A673 (cell line): ENCODE results near the gene SREBF1. TPM values are rescaled to one million over a fixed set of nuclear protein-coding genes. Genes with fewer than 3 reads are reported as not detected.

Experiments used
- BruUV-seq: library from RNA; stranded (reverse); fragments of 400-500 nt; replicated peaks from 2 replicates; lab custom pipeline; 2021; lab: Mats Ljungman, UMichigan
- CTCF ChIA-PET: fragments of 300-600 bp; sonication (Branson Sonifier 250); formaldehyde crosslinking; loops from one replicate; lab custom pipeline; 2022; ENCODE audit warnings: antibody characterized with exemption; lab: Charles Lee
- POLR2A ChIA-PET: fragments of 300-600 bp; sonication (Branson Sonifier 250); formaldehyde crosslinking; loops from one replicate; lab custom pipeline; 2022; ENCODE audit warnings: antibody characterized with exemption; ENCODE audit not compliant: low non-redundant PET; lab: Charles Lee
- DNase-seq: peaks from one replicate; pipeline ENCODE4 v3.0.0-alpha.2; 2015; ENCODE audit warnings: low spot score
- H3K27ac ChIP-seq: fragments of 200-600 bp; sonication (generic); 2 replicates; pipeline ENCODE4 v1.5.1; 2016; ENCODE audit warnings: mixed run types, low read depth, mild to moderate bottlenecking, mixed read lengths, antibody characterized with exemption, low read length; ENCODE audit not compliant: poor library complexity, severe bottlenecking
- H3K27me3 ChIP-seq: fragments of 200-600 bp; sonication (generic); replicated peaks from 2 replicates; pipeline ENCODE4 v1.6.1; 2017; ENCODE audit warnings: mixed run types, low read depth, mild to moderate bottlenecking, mixed read lengths, antibody characterized with exemption, low read length; ENCODE audit not compliant: insufficient read depth, poor library complexity
- H3K36me3 ChIP-seq: fragments of 200-600 bp; sonication (generic); 2 replicates; pipeline ENCODE4 v1.6.1; 2016; ENCODE audit warnings: mixed run types, mild to moderate bottlenecking, mixed read lengths, antibody characterized with exemption, low read length; ENCODE audit not compliant: insufficient read depth, poor library complexity, severe bottlenecking
- H3K4me1 ChIP-seq: fragments of 200-600 bp; sonication (generic); 2 replicates; pipeline ENCODE4 v1.6.1; 2017; ENCODE audit warnings: mixed run types, mild to moderate bottlenecking, mixed read lengths, antibody characterized with exemption, low read length; ENCODE audit not compliant: insufficient read depth, poor library complexity, severe bottlenecking
- H3K4me3 ChIP-seq: fragments of 200-600 bp; sonication (generic); 2 replicates; pipeline ENCODE4 v1.5.1; 2016; ENCODE audit warnings: low read depth, mixed run types, mild to moderate bottlenecking, mixed read lengths, low read length; ENCODE audit not compliant: poor library complexity, severe bottlenecking
- H3K9me3 ChIP-seq: fragments of 200-600 bp; sonication (generic); 2 replicates; pipeline ENCODE4 v1.6.1; 2016; ENCODE audit warnings: mixed run types, low read depth, mild to moderate bottlenecking, mixed read lengths, antibody characterized with exemption, low read length; ENCODE audit not compliant: poor library complexity, severe bottlenecking
- CTCF ChIP-seq: fragments of 300-800, 200-600 bp; sonication (generic); conservative IDR thresholded peaks from 2 replicates; pipeline ENCODE4 v1.5.1; 2017; ENCODE audit warnings: low read depth, mild to moderate bottlenecking, antibody characterized with exemption, low read length, moderate library complexity, mixed read lengths
- EZH2 ChIP-seq: fragments of 200-600 bp; sonication (generic); IDR thresholded peaks from 2 replicates; pipeline ENCODE4 v1.6.1; 2017; ENCODE audit warnings: borderline replicate concordance, low read depth, mild to moderate bottlenecking, mixed read lengths, antibody characterized with exemption, low read length; ENCODE audit not compliant: poor library complexity, severe bottlenecking
- intact Hi-C: fragments of 100-400 bp; cut with micrococcal nuclease; formaldehyde crosslinking; loops from one replicate; pipeline ENCODE4 v1.10.0; 2022; ENCODE audit not compliant: unreplicated experiment
- total RNA-seq: library from RNA; stranded (reverse); gene quantifications from 2 replicates; pipeline ENCODE4 v1.2.3, GENCODE V29; 2021

SREBF1 gene
- total RNA-seq, 1 experiment from 2014 or later = 240 TPM

DNA sequence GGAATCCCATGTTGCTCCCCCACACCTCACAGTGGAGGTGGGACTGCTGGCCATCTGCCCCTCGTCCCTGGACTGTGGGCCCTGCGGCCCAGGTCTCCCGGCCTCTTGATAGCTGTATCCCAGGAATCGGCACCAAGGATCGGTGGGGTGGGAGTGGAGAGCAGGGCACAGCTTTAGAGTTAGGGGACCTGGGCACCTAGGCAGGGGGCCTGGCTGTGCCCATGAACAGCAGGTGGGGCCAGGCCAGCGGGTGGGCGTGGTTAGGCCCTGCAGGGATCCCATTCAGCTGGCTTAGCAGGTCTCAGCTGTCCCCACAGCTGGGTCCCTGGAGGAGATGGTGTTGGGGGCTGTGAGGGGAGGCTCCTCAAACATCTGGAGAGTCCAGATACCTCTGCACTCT lies 49.2 kb downstream of the SREBF1 start:
- no peak for DNase-seq
- no peak for TF ChIP-seq EZH2
- TF ChIP-seq CTCF = no peak
- Histone ChIP-seq H3K36me3 (no peaks in the 10 kb centered on the region), H3K4me3 (no peak overlapping the region), H3K9me3 (no peaks in the 10 kb centered on the region), H3K27me3 (no peaks in the 10 kb centered on the region), H3K27ac (no peak overlapping the region), H3K4me1 (peaks cover 84% of the 10 kb centered on the region)
- POLR2A ChIA-PET = no interaction called here
- CTCF ChIA-PET = interaction anchor here (1.0 kb wide), 1 partner anchor 202 kb away, joined by 10 read pairs; no protein-coding TSS in a partner anchor
- BruUV-seq = no TSS peak
- intact Hi-C loops = no loop called here

GRCh38 chr17:17786998-17787397 lies 49.8 kb downstream of the SREBF1 start:
- Histone ChIP-seq H3K4me3 (no peak overlapping the region), H3K4me1 (peaks cover 78% of the 10 kb centered on the region), H3K9me3 (no peaks in the 10 kb centered on the region), H3K36me3 (no peaks in the 10 kb centered on the region), H3K27ac (no peak overlapping the region), H3K27me3 (no peaks in the 10 kb centered on the region)
- ChIA-PET POLR2A (no interaction called here), CTCF (interaction anchor here (1.0 kb wide), 1 partner anchor 201 kb away, joined by 10 read pairs; no protein-coding TSS in a partner anchor)
- TF ChIP-seq CTCF = no peak
- TF ChIP-seq EZH2 = no peak
- DNase-seq = no peak
- no TSS peak for BruUV-seq
- intact Hi-C loops = no loop called here

- peak overlapping the region; percentile 86 for H3K27ac ChIP-seq
- no peak for TF ChIP-seq EZH2
- no peak for TF ChIP-seq CTCF
- BruUV-seq = no TSS peak
- H3K36me3 ChIP-seq = no peaks in the 10 kb centered on the region
- H3K4me1 ChIP-seq = peaks cover 76% of the 10 kb centered on the region
- no peaks in the 10 kb centered on the region for H3K27me3 ChIP-seq
- H3K4me3 ChIP-seq = no peak overlapping the region
- ChIA-PET POLR2A (no interaction called here), CTCF (no interaction called here)
- peak; percentile 44 for DNase-seq
- no peaks in the 10 kb centered on the region for H3K9me3 ChIP-seq
- intact Hi-C loops = no loop called here
Measured at GRCh38 chr17:17785407-17785806, 51.4 kb downstream of the SREBF1 start.
